OCI-LY1 (cell line): Measurements from ENCODE around the gene PASK.
A peak's percentile ranks its signal among the peaks of the same experiment; 100 is the strongest.

ENCODE experiments used
- H2AFZ ChIP-seq: fragments of 200-600 bp; sonication (generic), shearing (Covaris generic); 2 replicates; pipeline ENCODE4 v1.6.0; 2014; ENCODE audit warnings: antibody characterized with exemption, mild to moderate bottlenecking, low read length
- H3F3A ChIP-seq: fragments of 200-600 bp; sonication (generic), shearing (Covaris generic); 2 replicates; pipeline ENCODE4 v1.6.0; 2014; ENCODE audit warnings: mild to moderate bottlenecking, antibody characterized with exemption, low read length, moderate library complexity; ENCODE audit not compliant: insufficient read depth
- H3K27ac ChIP-seq: fragments of 200-600 bp; sonication (generic); 2 replicates; pipeline ENCODE4 v1.5.1; 2014; ENCODE audit warnings: low read length, mixed run types, mild to moderate bottlenecking, low read depth; ENCODE audit not compliant: poor library complexity, severe bottlenecking
- H3K27me3 ChIP-seq: fragments of 200-600 bp; sonication (generic); 2 replicates; pipeline ENCODE4 v1.6.0; 2014; ENCODE audit warnings: antibody characterized with exemption, mild to moderate bottlenecking, low read length, moderate library complexity; ENCODE audit not compliant: insufficient read depth
- H3K36me3 ChIP-seq: fragments of 200-600 bp; sonication (generic); 2 replicates; pipeline ENCODE4 v1.6.1; 2014; ENCODE audit warnings: mild to moderate bottlenecking, antibody characterized with exemption, low read length, moderate library complexity, mixed read lengths; ENCODE audit not compliant: insufficient read depth
- H3K4me1 ChIP-seq: fragments of 200-600 bp; sonication (generic); 2 replicates; pipeline ENCODE4 v1.5.1; 2014; ENCODE audit warnings: mild to moderate bottlenecking, low read length, moderate library complexity; ENCODE audit not compliant: insufficient read depth, severe bottlenecking
- H3K4me2 ChIP-seq: fragments of 200-600 bp; sonication (generic), shearing (Covaris generic); 2 replicates; pipeline ENCODE4 v1.6.1; 2014; ENCODE audit warnings: low read length
- H3K4me3 ChIP-seq: fragments of 200-600 bp; sonication (generic); 2 replicates; pipeline ENCODE4 v1.5.1; 2014; ENCODE audit warnings: low read length, low read depth, mild to moderate bottlenecking, mixed read lengths; ENCODE audit not compliant: poor library complexity, severe bottlenecking
- H3K79me2 ChIP-seq: fragments of 200-600 bp; shearing (Covaris generic); 2 replicates; pipeline ENCODE4 v1.6.1; 2016; ENCODE audit warnings: mixed run types, low read length, mixed read lengths; ENCODE audit not compliant: insufficient read depth
- H3K9ac ChIP-seq: fragments of 200-600 bp; sonication (generic), shearing (Covaris generic); 2 replicates; pipeline ENCODE4 v1.6.1; 2014; ENCODE audit warnings: mild to moderate bottlenecking, low read length, mixed read lengths
- H3K9me2 ChIP-seq: fragments of 200-600 bp; sonication (generic), shearing (Covaris generic); 2 replicates; pipeline ENCODE4 v1.6.1; 2014; ENCODE audit warnings: low read depth, mild to moderate bottlenecking, low read length, mixed read lengths
- H3K9me3 ChIP-seq: fragments of 200-600 bp; shearing (Covaris generic); 2 replicates; pipeline ENCODE4 v1.6.1; 2014; ENCODE audit warnings: low read length, mixed read lengths
- H4K20me1 ChIP-seq: fragments of 200-600 bp; sonication (generic), shearing (Covaris generic); 2 replicates; pipeline ENCODE4 v1.6.0; 2016; ENCODE audit warnings: mild to moderate bottlenecking, low read length; ENCODE audit not compliant: insufficient read depth
- CTCF ChIP-seq: fragments of 200-600 bp; sonication (generic), shearing (Covaris generic); IDR thresholded peaks from 2 replicates; pipeline ENCODE4 v1.5.1; 2017; ENCODE audit warnings: mild to moderate bottlenecking, antibody characterized with exemption, low read length, moderate library complexity, mixed read lengths
- EZH2 ChIP-seq: fragments of 200-600 bp; sonication (generic), shearing (Covaris generic); IDR thresholded peaks from 2 replicates; pipeline ENCODE4 v1.8.0; 2017; ENCODE audit warnings: borderline replicate concordance, mixed run types, mild to moderate bottlenecking, antibody characterized with exemption, low read length, moderate library complexity, mixed read lengths

The PASK gene

GRCh38 chr2:241133436-241133820 is 15.8 kb downstream of the PASK start:
- H2AFZ ChIP-seq, result no peak overlapping the region
- H3K27ac ChIP-seq, result no peak overlapping the region
- no peaks in the 10 kb centered on the region for H4K20me1 ChIP-seq
- H3K4me1 ChIP-seq, result peaks cover under 1% of the 10 kb centered on the region
- H3K9me3 ChIP-seq, result no peaks in the 10 kb centered on the region
- H3K36me3 ChIP-seq, result peaks cover 57% of the 10 kb centered on the region
- no peak overlapping the region for H3K4me3 ChIP-seq
- no peaks in the 10 kb centered on the region for H3F3A ChIP-seq
- no peak overlapping the region for H3K4me2 ChIP-seq
- no peaks in the 10 kb centered on the region for H3K79me2 ChIP-seq
- H3K9me2 ChIP-seq, result no peaks in the 10 kb centered on the region
- TF ChIP-seq CTCF (no peak), EZH2 (no peak)
- H3K9ac ChIP-seq, result no peak overlapping the region
- H3K27me3 ChIP-seq, result no peaks in the 10 kb centered on the region

GRCh38 chr2:241132538-241133435 is 16.5 kb downstream of the PASK start:
- TF ChIP-seq EZH2, result no peak
- TF ChIP-seq CTCF, result no peak
- Histone ChIP-seq H3K4me1 (peaks cover 7% of the 10 kb centered on the region), H3K27ac (peak overlapping the region; percentile 43), H3K4me3 (no peak overlapping the region), H3K9ac (no peak overlapping the region), H3K27me3 (no peaks in the 10 kb centered on the region), H3K79me2 (no peaks in the 10 kb centered on the region), H3K36me3 (peaks cover 51% of the 10 kb centered on the region; the same call in 1 of the 2 replicates), H3F3A (no peaks in the 10 kb centered on the region), H4K20me1 (no peaks in the 10 kb centered on the region), H2AFZ (no peak overlapping the region), H3K4me2 (no peak overlapping the region), H3K9me3 (no peaks in the 10 kb centered on the region), H3K9me2 (no peaks in the 10 kb centered on the region)

- Histone ChIP-seq H3K4me3 (no peak overlapping the region), H3K9me3 (no peaks in the 10 kb centered on the region), H2AFZ (no peak overlapping the region), H3K27me3 (no peaks in the 10 kb centered on the region), H3K36me3 (peaks cover 52% of the 10 kb centered on the region; the same call in 1 of the 2 replicates), H4K20me1 (no peaks in the 10 kb centered on the region), H3K27ac (no peak overlapping the region), H3K4me2 (no peak overlapping the region), H3K9me2 (no peaks in the 10 kb centered on the region), H3K9ac (no peak overlapping the region), H3F3A (no peaks in the 10 kb centered on the region), H3K4me1 (peaks cover 15% of the 10 kb centered on the region), H3K79me2 (no peaks in the 10 kb centered on the region)
- TF ChIP-seq CTCF (no peak), EZH2 (no peak)
These were observed 17.7 kb downstream of the PASK start for GRCh38 chr2:241131531-241131930.
